HG02938 (cell line): Measurements from ENCODE around the gene KLF3.
A peak's percentile ranks its signal among the peaks of the same experiment; 100 is the strongest.

ENCODE experiments used
- ATAC-seq: cut with Tn5 transposase; IDR thresholded peaks from one replicate; pipeline ENCODE4 v1.9.1; 2021; ENCODE audit warnings: mild to moderate bottlenecking, moderate library complexity; ENCODE audit not compliant: unreplicated experiment

The KLF3 gene

GRCh38 chr4:38654273-38654672 lies 9.7 kb upstream of the KLF3 start:
- ATAC-seq = no peak

GRCh38 chr4:38656111-38656510 lies 7.9 kb upstream of the KLF3 start:
- ATAC-seq = no peak

- ATAC-seq = no peak
Measured at GRCh38 chr4:38659346-38659745, 4.7 kb upstream of the KLF3 start.

GRCh38 chr4:38660838-38661237 lies 3.2 kb upstream of the KLF3 start:
- no peak for ATAC-seq

- ATAC-seq = no peak
Measured at GRCh38 chr4:38661371-38661770, 2.6 kb upstream of the KLF3 start.

- no peak for ATAC-seq
Measured at GRCh38 chr4:38662522-38663089, 1.4 kb upstream of the KLF3 start.

- peak; percentile 44 for ATAC-seq
Measured at GRCh38 chr4:38663090-38663800, 754 bp upstream of the KLF3 start.

- ATAC-seq = no peak
Measured at GRCh38 chr4:38664706-38665401, 855 bp downstream of the KLF3 start.

GRCh38 chr4:38665551-38666411 lies 1.8 kb downstream of the KLF3 start:
- ATAC-seq = no peak

- no peak for ATAC-seq
Measured at GRCh38 chr4:38666766-38667084, 2.7 kb downstream of the KLF3 start.

GRCh38 chr4:38667085-38667893 lies 3.3 kb downstream of the KLF3 start:
- ATAC-seq = no peak

GRCh38 chr4:38668203-38668971 lies 4.4 kb downstream of the KLF3 start:
- ATAC-seq = no peak

- ATAC-seq = no peak
Measured at GRCh38 chr4:38669208-38669607, 5.2 kb downstream of the KLF3 start.

GRCh38 chr4:38670109-38670901 lies 6.3 kb downstream of the KLF3 start:
- ATAC-seq = no peak

GRCh38 chr4:38670939-38671591 lies 7.1 kb downstream of the KLF3 start:
- ATAC-seq = no peak

- no peak for ATAC-seq
Measured at GRCh38 chr4:38671592-38671940, 7.6 kb downstream of the KLF3 start.

GRCh38 chr4:38672074-38672396 lies 8.0 kb downstream of the KLF3 start:
- ATAC-seq = no peak

- ATAC-seq = no peak
Measured at GRCh38 chr4:38672397-38673129, 8.6 kb downstream of the KLF3 start.
